GM12878 (cell line): Measurements from ENCODE around the gene SRMS.

ENCODE experiments used
- DPF2 ChIP-seq: fragments of 450-650 bp; IDR thresholded peaks from 2 replicates; pipeline ENCODE4 v1.6.1; 2017; ENCODE audit warnings: mild to moderate bottlenecking
- E4F1 ChIP-seq: fragments of 450-650 bp; IDR thresholded peaks from 2 replicates; pipeline ENCODE4 v1.6.1; 2018; ENCODE audit warnings: borderline replicate concordance, mild to moderate bottlenecking; ENCODE audit not compliant: partially characterized antibody
- FOXM1 ChIP-seq: IDR thresholded peaks from 2 replicates; pipeline ENCODE4 v1.6.1; 2012; ENCODE audit warnings: low read depth, mild to moderate bottlenecking, inconsistent platforms, low read length, moderate library complexity
- POLR2A ChIP-seq: IDR thresholded peaks from 2 replicates; pipeline ENCODE4 v1.6.1; 2011; ENCODE audit warnings: low read depth, mild to moderate bottlenecking, low read length
- PRDM15 ChIP-seq: fragments of 450-650 bp; formaldehyde crosslinking; IDR thresholded peaks from 2 replicates; pipeline ENCODE4 v1.4.0; 2020; ENCODE audit warnings: mild to moderate bottlenecking, moderate library complexity
- RAD21 ChIP-seq: IDR thresholded peaks from 2 replicates; pipeline ENCODE4 v1.6.1; 2011; ENCODE audit warnings: mild to moderate bottlenecking, low read depth, low read length, moderate library complexity; ENCODE audit not compliant: insufficient read depth
- REST ChIP-seq: IDR thresholded peaks from 2 replicates; pipeline ENCODE4 v1.6.1; 2012; ENCODE audit warnings: mild to moderate bottlenecking, low read depth, low read length
- SMC3 ChIP-seq: IDR thresholded peaks from 2 replicates; pipeline ENCODE4 v1.6.1; 2011; ENCODE audit warnings: low read length, improper control_type of control experiment, borderline replicate concordance
- ZNF207 ChIP-seq: fragments of 450-650 bp; IDR thresholded peaks from 2 replicates; pipeline ENCODE4 v1.6.1; 2014; ENCODE audit warnings: antibody characterized with exemption, mild to moderate bottlenecking, borderline replicate concordance
- TF ChIP-seq, protein P1 (sequence below), 3 experiments: IDR thresholded peaks in 2 of 3; conservative IDR thresholded peaks in 1 of 3; 2 replicates each; pipeline ENCODE4 v1.5.1; 2011; ENCODE audit warnings: low read depth in 3 of 3, low read length in 3 of 3, mild to moderate bottlenecking in 3 of 3, control low read depth in 2 of 3, moderate library complexity in 2 of 3, inconsistent platforms in 1 of 3, mixed read lengths in 1 of 3; ENCODE audit not compliant: control insufficient read depth in 2 of 3, insufficient read depth in 1 of 3; ENCODE audit errors: extremely low read depth in 1 of 3
- TF ChIP-seq, protein P2 (sequence below): IDR thresholded peaks from 2 replicates; pipeline ENCODE4 v1.6.1; 2011; ENCODE audit warnings: mild to moderate bottlenecking, low read depth, low read length, moderate library complexity; ENCODE audit not compliant: insufficient replicate concordance

DNA sequence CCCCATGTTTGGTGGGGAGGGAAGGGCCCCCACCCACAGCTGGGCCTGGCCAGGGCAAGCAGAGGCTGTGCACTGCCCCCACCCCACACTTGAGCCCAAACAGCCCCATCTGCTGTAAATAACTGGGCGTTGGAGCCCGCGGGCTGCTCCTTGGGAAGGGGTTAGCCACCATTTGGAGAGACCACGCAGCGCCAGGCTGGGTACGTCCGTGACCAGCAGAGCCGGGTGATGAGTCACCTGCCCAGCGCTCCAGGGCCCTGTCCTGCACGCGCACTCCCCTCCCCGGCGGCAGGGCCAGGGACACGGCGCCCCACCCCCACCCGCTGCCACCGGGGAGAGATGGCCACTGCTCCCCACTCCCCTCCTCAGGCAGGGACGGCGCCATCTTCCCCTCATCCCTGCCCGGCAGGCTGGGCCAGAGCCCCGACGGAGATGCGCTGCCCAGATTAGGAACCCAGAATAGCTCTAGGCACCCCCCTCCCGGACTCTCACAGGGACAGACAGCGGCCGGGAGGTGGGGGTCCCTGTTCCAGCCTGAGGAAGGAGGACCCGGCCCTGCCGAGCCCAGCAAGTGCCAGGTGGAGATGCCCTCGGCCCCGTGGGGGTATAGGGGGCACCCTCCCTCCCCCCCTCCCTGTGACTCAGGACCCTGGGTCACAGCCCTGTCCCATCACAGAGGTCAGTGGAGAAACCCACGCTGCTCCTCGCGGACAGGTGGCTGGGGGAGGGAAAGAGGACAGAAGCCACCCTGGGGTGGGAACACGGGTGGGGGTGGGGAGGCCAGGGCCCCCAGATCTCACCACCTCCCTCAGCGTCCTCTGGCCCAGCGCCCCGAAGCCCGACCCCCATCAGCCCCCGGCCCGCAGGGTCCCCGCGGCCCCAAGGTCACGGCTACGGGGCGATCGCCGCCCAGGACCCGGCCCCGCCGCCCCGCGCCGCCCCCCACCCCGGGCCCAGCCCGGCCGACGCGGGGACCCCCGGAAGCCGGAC lies 49.3 kb downstream of the SRMS start:
- TF ChIP-seq RAD21 (no peak), SMC3 (no peak), E4F1 (no peak), DPF2 (no peak), POLR2A (no peak), ZNF207 (no peak), FOXM1 (no peak), REST (no peak), PRDM15 (CRISPR knock-in tag) (no peak)
- TF ChIP-seq, protein P1, sequence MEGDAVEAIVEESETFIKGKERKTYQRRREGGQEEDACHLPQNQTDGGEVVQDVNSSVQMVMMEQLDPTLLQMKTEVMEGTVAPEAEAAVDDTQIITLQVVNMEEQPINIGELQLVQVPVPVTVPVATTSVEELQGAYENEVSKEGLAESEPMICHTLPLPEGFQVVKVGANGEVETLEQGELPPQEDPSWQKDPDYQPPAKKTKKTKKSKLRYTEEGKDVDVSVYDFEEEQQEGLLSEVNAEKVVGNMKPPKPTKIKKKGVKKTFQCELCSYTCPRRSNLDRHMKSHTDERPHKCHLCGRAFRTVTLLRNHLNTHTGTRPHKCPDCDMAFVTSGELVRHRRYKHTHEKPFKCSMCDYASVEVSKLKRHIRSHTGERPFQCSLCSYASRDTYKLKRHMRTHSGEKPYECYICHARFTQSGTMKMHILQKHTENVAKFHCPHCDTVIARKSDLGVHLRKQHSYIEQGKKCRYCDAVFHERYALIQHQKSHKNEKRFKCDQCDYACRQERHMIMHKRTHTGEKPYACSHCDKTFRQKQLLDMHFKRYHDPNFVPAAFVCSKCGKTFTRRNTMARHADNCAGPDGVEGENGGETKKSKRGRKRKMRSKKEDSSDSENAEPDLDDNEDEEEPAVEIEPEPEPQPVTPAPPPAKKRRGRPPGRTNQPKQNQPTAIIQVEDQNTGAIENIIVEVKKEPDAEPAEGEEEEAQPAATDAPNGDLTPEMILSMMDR (IDR thresholded peaks at IDR 0.05 in 2 of 3, conservative IDR thresholded peaks at IDR 0.05 in 1 of 3; ENCODE audit: control insufficient read depth in 2 of 3, extremely low read depth in 1 of 3, insufficient read depth in 1 of 3, low read depth in 3 of 3, low read length in 3 of 3): no peak
- TF ChIP-seq, protein P2, sequence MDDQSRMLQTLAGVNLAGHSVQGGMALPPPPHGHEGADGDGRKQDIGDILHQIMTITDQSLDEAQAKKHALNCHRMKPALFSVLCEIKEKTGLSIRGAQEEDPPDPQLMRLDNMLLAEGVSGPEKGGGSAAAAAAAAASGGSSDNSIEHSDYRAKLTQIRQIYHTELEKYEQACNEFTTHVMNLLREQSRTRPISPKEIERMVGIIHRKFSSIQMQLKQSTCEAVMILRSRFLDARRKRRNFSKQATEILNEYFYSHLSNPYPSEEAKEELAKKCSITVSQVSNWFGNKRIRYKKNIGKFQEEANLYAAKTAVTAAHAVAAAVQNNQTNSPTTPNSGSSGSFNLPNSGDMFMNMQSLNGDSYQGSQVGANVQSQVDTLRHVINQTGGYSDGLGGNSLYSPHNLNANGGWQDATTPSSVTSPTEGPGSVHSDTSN: no peak
